KG1 (cell line): ENCODE results near the gene DCHS1.

ENCODE experiments used
- DNase-seq: peaks from one replicate; lab custom pipeline; 2025; lab: John Stamatoyannopoulos, UW

DCHS1 gene

DNA sequence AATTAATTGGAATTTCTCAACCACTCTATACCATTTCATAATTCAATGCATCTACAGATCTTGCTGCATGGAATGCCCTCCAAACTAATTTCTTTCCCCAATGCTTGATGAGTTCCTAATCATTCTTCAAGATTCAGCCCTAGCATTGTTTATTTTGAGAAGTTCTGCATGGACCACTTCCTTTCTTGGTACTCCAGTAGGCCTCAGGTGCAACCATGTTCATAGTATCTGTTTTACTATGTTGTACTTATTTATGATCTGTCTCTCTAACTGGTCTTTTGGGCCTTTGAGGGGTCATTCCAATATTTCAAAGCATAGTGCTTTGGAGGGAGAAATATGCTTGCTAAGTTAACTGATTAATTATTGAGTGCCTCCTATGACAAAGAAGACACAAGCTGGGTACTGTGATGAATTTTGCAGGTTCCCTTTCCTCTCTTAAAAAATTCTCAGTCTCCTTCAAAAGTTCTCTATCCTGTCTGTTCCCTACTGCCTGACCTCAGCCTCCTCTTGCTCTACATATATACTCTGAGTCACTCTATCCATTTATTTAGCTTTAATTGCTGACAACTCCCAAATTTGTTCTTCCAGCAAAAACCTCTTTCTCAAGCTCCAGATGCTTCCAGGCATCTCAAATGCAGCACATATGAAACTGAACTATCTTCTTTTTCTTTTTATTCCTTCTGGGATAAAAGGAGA, 18.1 kb upstream of the DCHS1 start:
- DNase-seq = no peak

DNA sequence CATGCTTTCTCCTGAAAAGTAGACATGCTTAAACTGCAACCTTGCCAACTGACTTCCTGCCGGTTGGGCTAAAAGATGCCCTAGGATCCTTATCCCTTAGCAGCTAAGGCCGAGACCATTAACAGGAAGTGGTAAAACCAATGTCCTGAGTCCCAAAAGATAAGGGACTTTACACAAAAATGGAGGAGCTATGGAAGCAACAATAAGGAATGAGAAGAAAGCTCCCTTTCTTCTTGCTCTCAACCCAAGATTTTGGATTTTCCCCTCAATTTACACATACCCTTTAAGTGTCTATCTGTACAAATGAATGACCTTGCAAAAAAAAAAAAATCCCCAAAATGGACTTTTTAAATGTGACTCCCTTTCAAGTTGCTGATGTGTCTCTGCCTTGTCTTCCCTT, 16.4 kb upstream of the DCHS1 start:
- DNase-seq = no peak

- no peak for DNase-seq
These were observed 14.7 kb upstream of the DCHS1 start for GRCh38 chr11:6670202-6670830.

- no peak for DNase-seq
These were observed 12.2 kb upstream of the DCHS1 start for GRCh38 chr11:6667733-6668374.

GRCh38 chr11:6666302-6667183, 10.9 kb upstream of the DCHS1 start:
- no peak for DNase-seq

DNA sequence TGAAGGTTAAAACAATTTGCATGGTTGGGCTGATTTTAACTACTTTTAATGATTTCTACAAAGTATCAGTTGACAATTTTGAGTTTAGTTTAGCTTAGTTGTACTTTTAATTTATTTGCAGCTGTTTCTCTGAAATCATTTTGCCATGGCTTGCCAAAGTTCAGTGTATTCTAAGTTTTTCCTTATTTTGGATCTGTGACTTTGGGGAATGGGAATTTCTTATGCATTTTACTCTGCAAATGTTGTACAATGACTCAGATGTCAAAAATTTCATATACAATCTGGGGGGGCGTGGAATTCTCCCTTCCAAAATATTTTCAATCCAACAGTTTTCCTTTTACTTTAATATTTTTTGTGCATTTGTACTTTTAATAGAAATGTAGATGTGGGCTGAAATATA, 8.9 kb upstream of the DCHS1 start:
- no peak for DNase-seq

GRCh38 chr11:6663794-6664469, 8.3 kb upstream of the DCHS1 start:
- DNase-seq = no peak

DNA sequence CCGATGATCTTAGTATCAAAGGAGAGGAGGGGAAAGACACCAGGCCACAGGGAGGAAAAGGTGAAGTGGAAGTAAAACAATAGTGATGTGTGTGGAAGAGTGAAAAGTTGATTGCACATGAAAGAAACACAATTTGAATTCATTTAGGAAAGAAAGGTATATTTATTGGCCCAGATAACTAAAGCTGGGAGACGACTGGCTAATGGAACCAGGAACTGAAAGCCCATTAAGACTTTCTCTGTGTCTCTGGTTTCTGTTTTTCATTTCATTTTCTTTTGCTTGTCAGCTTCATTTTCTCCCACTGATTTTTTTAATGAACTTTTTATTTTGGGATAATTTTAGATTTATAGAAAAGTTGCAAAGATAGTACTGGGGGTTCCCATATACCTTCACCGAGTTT, 5.1 kb upstream of the DCHS1 start:
- DNase-seq = no peak

DNA sequence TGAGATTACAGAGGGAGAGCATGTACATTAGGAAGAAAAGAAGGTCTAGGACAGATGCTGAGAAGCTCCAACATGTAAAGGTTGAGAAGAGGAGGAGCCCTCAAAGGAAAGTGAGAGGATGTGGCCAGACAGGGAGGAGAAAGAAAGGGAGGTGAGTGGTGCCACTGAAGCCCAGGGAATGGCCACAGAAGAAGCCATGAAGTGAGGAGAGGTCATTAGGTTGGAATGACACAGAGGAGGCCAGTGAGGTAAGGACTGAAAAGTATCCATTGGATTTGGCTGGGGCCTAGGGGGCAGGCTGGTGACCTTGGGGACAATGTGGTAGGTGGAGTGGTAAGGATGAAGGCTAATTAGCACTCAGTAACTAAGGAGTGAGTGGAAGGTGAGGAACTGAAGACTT, 3.0 kb upstream of the DCHS1 start:
- no peak for DNase-seq

- no peak for DNase-seq
These were observed 1.7 kb upstream of the DCHS1 start for GRCh38 chr11:6657346-6657745.

- DNase-seq = no peak
These were observed 1.3 kb upstream of the DCHS1 start for GRCh38 chr11:6656936-6657335.

- no peak for DNase-seq
These were observed 941 bp upstream of the DCHS1 start for GRCh38 chr11:6656584-6656915.

GRCh38 chr11:6655020-6655789, 404 bp downstream of the DCHS1 start:
- DNase-seq = no peak

- DNase-seq = no peak
These were observed 1.2 kb downstream of the DCHS1 start for GRCh38 chr11:6654281-6655019.

DNA sequence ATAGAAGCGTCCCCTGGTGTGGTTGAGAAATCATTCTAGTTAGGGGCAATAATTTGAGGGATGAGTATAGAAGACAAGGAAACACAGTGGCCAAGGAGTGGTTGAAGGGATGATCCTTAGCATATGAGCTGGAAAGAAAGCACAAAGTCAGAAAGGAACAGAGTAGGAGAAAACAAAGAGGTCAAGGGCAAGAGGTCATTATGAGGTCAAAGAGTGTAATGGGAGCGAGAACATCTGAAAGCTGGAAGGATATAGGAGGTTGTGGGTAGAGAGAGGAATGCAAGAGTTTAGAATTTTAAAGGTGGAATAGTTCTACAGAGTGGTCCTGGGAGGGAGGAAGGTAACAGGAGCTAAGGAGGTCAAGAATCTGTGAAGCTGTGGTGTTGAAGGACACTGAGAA, 2.0 kb downstream of the DCHS1 start:
- no peak for DNase-seq

- DNase-seq = no peak
These were observed 2.5 kb downstream of the DCHS1 start for GRCh38 chr11:6653097-6653496.

- no peak for DNase-seq
These were observed 3.4 kb downstream of the DCHS1 start for GRCh38 chr11:6652182-6652581.

- no peak for DNase-seq
These were observed 4.6 kb downstream of the DCHS1 start for GRCh38 chr11:6650980-6651379.

GRCh38 chr11:6650104-6650503, 5.5 kb downstream of the DCHS1 start:
- no peak for DNase-seq

- DNase-seq = no peak
These were observed 7.1 kb downstream of the DCHS1 start for GRCh38 chr11:6648501-6648900.

DNA sequence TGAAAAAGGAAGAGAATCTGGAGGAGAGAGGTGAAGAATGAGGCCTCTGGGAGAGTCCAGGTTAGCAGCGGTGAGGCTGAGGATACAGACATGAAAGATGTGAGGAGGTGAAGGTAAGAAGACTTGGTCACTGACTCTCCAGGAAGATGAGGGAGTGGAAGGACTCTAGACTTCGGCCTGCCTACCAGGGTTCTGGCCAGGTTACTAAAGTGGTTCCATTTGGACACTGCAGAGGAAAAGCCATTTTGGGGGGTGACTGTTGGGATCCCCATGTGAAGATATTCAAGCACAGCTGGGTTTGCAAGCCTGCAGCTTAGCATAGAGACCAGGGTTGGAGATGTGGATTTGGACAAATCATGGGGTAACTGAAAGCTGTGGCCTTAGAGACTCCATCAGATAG, 7.8 kb downstream of the DCHS1 start:
- DNase-seq = no peak
